AG04449 (cell line): Measurements from ENCODE around the gene PNPLA3.

Source experiments
- CTCF ChIA-PET: fragments of 350-600 bp; formaldehyde crosslinking; extraction: SDS; loops from one replicate; lab custom pipeline; 2021; ENCODE audit warnings: antibody characterized with exemption; lab: Yijun Ruan, JAX
- POLR2A ChIA-PET: fragments of 400-600, 350-600 bp; formaldehyde crosslinking; extraction: SDS; loops from one replicate; lab custom pipeline; 2020; ENCODE audit warnings: antibody characterized with exemption, inconsistent platforms; lab: Yijun Ruan, JAX
- DNase-seq: peaks from one replicate; pipeline ENCODE4 v3.0.0-alpha.2; 2010; ENCODE audit warnings: low read depth, low spot score
- H3K4me3 ChIP-seq: 2 replicates; pipeline ENCODE4 v1.5.1; 2011; ENCODE audit warnings: low read depth, mild to moderate bottlenecking, control low read depth, low read length
- TF ChIP-seq, protein P1 (sequence below): IDR thresholded peaks from one replicate; pipeline ENCODE4 v1.5.1; 2011; ENCODE audit warnings: mild to moderate bottlenecking, moderate library complexity, low read length, control low read depth, inconsistent platforms; ENCODE audit not compliant: insufficient read depth; ENCODE audit errors: missing control alignments

PNPLA3 gene

DNA sequence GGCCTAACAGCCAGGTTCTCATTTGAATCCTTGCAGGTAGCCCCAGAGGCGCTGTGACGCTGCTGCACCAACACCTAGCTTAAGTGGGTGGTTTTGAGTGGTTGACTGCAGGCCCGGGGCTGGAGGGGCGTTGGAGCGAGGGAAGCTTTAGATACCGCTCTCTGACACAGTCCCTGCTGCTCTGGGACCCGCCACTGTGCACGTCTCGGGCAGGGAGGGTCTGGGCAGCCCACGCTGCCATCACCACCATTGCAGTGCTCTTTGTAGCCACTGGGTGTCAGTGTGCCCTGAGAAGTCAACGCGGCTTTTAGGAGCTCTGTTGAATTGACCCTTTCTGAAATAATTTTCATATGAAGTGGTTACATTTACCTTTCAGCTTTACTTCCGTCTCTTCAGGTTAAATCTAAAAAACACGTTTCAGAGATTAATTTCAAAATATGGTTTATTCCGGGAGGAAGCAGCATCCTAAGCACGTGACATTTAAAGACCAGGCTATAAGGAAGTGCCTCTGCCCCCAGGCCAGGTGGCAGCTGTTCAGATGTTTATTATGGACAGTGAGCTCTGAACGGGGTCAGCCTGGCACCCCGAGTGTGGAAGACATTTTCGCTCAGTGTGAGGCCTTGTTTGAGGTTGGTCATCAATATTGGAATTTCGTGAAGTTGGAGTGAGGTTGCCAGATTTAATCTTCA, 69.6 kb downstream of the PNPLA3 start:
- H3K4me3 ChIP-seq = no peak overlapping the region
- CTCF ChIA-PET = interaction anchor here (0.6 to 13.8 kb wide), 82 partner anchors 8 to 1533 kb away, joined by 3 to 319 read pairs (median 5); partner anchors contain the start of genes PNPLA3 and SAMM50
- no peak for DNase-seq
- POLR2A ChIA-PET = no interaction called here
- TF ChIP-seq, protein P1, sequence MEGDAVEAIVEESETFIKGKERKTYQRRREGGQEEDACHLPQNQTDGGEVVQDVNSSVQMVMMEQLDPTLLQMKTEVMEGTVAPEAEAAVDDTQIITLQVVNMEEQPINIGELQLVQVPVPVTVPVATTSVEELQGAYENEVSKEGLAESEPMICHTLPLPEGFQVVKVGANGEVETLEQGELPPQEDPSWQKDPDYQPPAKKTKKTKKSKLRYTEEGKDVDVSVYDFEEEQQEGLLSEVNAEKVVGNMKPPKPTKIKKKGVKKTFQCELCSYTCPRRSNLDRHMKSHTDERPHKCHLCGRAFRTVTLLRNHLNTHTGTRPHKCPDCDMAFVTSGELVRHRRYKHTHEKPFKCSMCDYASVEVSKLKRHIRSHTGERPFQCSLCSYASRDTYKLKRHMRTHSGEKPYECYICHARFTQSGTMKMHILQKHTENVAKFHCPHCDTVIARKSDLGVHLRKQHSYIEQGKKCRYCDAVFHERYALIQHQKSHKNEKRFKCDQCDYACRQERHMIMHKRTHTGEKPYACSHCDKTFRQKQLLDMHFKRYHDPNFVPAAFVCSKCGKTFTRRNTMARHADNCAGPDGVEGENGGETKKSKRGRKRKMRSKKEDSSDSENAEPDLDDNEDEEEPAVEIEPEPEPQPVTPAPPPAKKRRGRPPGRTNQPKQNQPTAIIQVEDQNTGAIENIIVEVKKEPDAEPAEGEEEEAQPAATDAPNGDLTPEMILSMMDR = peak; percentile 93

DNA sequence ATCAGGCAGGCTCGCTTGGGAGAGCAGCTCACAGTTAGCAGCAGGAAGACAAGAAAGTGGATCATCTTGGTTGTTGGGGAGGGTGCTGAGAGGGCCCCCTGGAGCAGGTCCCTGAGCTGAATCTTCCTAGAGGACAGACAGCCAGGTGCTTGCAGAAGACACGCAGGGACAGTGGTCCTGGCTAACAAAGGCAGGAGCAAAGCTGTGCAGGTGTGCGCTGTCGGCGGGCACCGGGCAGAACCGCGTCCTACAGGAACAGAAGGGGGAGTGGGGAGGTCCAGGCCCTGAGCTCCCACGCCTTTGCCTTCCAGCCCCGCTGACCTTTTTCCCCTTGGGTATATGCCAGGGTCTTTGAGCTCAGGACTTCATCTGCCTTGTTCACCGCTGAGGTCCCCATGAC, 70.4 kb downstream of the PNPLA3 start:
- ChIA-PET CTCF (interaction anchor here (0.8 to 13.8 kb wide), 54 partner anchors 9 to 690 kb away, joined by 3 to 319 read pairs (median 6); partner anchors contain the start of genes PNPLA3 and SAMM50), POLR2A (no interaction called here)
- TF ChIP-seq, protein P1 = no peak
- DNase-seq = no peak
- H3K4me3 ChIP-seq = no peak overlapping the region

DNA sequence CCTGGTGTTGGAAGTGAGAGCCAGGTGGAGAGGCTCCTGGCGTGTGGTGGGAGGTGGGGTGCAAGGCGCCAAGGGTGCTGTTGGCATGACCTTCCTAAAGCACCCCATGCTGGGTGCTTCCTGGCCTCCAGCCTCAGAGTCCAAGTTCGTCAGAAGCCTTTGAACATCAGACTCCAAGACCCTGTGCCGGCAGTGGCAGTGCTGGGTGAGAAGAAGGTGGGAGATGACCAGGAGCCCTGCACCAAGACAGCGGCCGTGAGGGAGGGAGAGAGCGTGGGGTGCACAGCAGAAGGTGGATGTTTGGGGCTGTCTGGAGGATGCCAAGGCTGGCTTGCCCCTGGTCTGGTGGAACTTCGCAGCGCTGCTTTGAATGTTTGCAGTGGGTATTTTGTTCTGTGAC, 70.8 kb downstream of the PNPLA3 start:
- TF ChIP-seq, protein P1 = no peak
- CTCF ChIA-PET = interaction anchor here (1.0 to 13.8 kb wide), 20 partner anchors 11 to 690 kb away, joined by 3 to 319 read pairs (median 10); partner anchors contain the start of gene SAMM50
- no peak overlapping the region for H3K4me3 ChIP-seq
- no peak for DNase-seq
- POLR2A ChIA-PET = no interaction called here

DNA sequence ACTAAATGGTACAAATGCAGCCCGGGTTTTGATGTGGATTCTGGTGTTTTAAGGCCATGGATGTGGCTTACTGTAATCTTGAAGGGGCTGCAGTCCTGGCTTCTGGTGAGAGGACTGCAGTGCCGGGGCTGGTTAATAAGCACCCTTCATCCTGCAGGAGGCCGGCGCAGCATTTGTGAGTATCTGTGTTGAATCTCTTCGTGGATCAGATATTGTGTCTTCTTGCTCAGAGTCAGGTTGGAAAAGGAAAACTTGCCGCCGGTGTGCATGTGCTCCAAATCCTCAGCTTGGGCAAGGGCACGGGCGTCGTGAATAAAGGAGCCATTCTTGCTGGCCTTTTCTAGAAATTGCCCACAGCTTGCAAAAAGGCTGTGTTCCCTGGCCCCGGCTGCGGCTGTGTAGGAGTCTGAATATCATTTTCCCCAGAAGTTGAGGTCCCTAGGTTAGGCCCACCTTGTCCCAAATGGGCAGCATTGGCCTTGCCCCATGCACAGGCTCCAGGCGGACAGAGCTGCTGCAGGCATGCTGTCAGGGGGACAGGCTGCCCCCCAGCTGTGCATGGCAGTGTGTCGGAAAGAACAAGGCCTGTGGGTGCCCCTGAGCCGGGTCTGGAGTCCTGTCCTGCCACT, 71.6 kb downstream of the PNPLA3 start:
- H3K4me3 ChIP-seq = no peak overlapping the region
- no peak for DNase-seq
- ChIA-PET CTCF (interaction anchor here (1.6 to 13.8 kb wide), 6 partner anchors 11 to 630 kb away, joined by 3 to 319 read pairs (median 74); no protein-coding TSS in a partner anchor), POLR2A (no interaction called here)
- TF ChIP-seq, protein P1 = no peak

DNA sequence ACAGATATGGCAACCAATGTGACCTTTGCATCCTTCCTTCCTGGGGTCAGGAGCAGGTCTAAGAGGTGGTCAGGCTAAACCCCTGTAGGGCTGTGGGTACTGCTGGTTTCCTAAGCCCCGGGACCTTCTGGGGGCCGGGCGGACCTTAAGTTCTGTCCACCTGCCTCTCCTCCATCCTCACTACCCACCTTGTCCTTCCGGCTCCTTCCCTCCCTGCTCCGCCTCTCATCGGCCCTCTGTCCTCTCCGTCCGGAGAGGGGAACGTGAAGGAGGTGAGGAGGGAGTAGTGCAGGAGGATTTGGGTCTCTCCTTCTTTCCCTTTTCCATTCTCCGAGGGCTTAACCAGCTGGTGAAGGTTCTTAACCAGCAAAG, 72.2 kb downstream of the PNPLA3 start:
- ChIA-PET CTCF (interaction anchor here (1.6 to 13.8 kb wide), 4 partner anchors 10 to 629 kb away, joined by 3 to 319 read pairs (median 160); no protein-coding TSS in a partner anchor), POLR2A (no interaction called here)
- H3K4me3 ChIP-seq = no peak overlapping the region
- TF ChIP-seq, protein P1 = no peak
- no peak for DNase-seq

DNA sequence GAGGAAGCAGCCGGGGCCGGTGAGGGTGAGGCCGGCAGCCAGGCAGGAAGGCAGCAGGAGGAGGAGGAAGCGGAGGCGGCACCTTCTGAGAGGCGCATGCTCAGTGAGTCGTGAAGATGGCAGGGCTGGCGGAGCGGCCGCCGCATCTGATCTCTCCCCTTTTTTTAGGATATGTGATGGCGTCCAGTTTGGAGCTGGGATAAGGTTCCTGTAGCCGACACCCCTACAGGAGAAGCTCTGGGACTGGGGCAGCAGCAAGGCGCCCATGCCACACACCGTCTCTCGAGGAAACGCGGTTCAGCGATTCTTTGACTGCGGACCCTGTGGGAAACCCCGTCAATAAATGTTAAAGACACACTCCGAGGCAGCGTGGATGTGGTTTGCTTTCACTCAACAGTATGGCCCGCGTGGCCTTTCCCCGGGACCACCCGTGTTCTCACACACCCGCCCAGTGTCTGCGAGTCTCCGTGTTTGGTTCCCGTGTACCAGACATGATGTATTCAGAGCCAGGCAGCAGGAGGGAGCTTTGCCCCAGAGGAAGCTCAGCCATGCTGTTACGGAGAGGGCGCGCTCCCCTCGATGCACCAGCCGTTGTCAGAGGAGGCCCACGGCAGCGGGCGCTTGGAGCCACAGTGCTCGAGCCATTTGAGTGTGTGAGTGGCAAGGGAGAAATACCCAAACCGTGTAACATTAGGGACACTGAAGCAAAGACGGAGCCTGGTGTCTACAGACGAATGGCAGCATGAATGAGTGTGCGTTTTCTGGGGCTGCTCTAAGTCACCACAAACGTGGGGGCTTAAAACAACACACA, 72.8 kb downstream of the PNPLA3 start:
- no peak overlapping the region for H3K4me3 ChIP-seq
- no peak for DNase-seq
- ChIA-PET CTCF (interaction anchor here (0.6 to 13.8 kb wide), 4 partner anchors 9 to 629 kb away, joined by 3 to 319 read pairs (median 49); no protein-coding TSS in a partner anchor), POLR2A (no interaction called here)
- TF ChIP-seq, protein P1 = no peak
